HL-60 (cell line): ENCODE measurements around the gene ANAPC2.
A peak's percentile ranks its signal among the peaks of the same experiment; 100 is the strongest.

Experiments used
- DNase-seq, 2 experiments: peaks; one replicate each; pipeline ENCODE4 v3.0.0-alpha.2; 2010 to 2020; ENCODE audit warnings: low read depth in 1 of 2, low spot score in 1 of 2
- H3K27ac ChIP-seq: fragments of 250-450 bp; sonication (Bioruptor Pico); replicated peaks from 2 replicates; pipeline ENCODE4 v1.5.1; 2020; ENCODE audit warnings: mild to moderate bottlenecking, moderate library complexity
- H3K27me3 ChIP-seq: fragments of 250-450 bp; sonication (Bioruptor Pico); 2 replicates; pipeline ENCODE4 v1.5.1; 2021; ENCODE audit warnings: mild to moderate bottlenecking, moderate library complexity; ENCODE audit not compliant: insufficient read depth, poor library complexity, severe bottlenecking
- H3K4me3 ChIP-seq: replicated peaks from 2 replicates; pipeline ENCODE4 v1.5.1; 2011; ENCODE audit warnings: mild to moderate bottlenecking, control low read depth, low read length; ENCODE audit not compliant: insufficient read depth
- CTCF ChIP-seq: IDR thresholded peaks from one replicate; pipeline ENCODE4 v1.5.1; 2011; ENCODE audit warnings: low read length, control low read depth, inconsistent platforms; ENCODE audit not compliant: insufficient read depth
- GABPA ChIP-seq: IDR thresholded peaks from 2 replicates; pipeline ENCODE4 v1.6.1; 2012; ENCODE audit warnings: low read depth
- POLR2AphosphoS5 ChIP-seq: IDR thresholded peaks from 2 replicates; pipeline ENCODE4 v1.6.1; 2012; ENCODE audit warnings: low read depth
- REST ChIP-seq: IDR thresholded peaks from 2 replicates; pipeline ENCODE4 v1.6.1; 2012; ENCODE audit warnings: low read depth; ENCODE audit not compliant: insufficient replicate concordance
- SPI1 ChIP-seq: IDR thresholded peaks from 2 replicates; pipeline ENCODE4 v1.6.1; 2012; ENCODE audit warnings: low read depth, mild to moderate bottlenecking, borderline replicate concordance
- long read RNA-seq: library from polyadenylated mRNA; unstranded; transcript quantifications from one replicate; pipeline ENCODE4 v2.0.0, GENCODE V29; 2020

Gene ANAPC2
- long read RNA-seq, transcript ANAPC2-201 (13 exons, 2,632 nt): major isoform, 5 of 10 reads
- long read RNA-seq, partial matches to known transcripts: 1 of 10 reads
- long read RNA-seq, other reads (novel, unspliced or antisense): 4 of 10 reads

- peak within 1 kb of the TSS; percentile 99 for H3K4me3 ChIP-seq
- peak; percentile 90 to 93 for DNase-seq
- peak within 1 kb of the TSS; percentile 73 for H3K27ac ChIP-seq
- no peaks in the 10 kb centered on the region for H3K27me3 ChIP-seq
- peak; percentile 91 for TF ChIP-seq POLR2AphosphoS5
- no peak for TF ChIP-seq CTCF
These were observed at the start of gene ANAPC2, which contains the start of gene SSNA1 for GRCh38 chr9:137188490-137189296. TSS of gene ANAPC2 (minus strand) at chr9:137188560. CDS start at chr9:137188532, 28 bp downstream. TSS of gene SSNA1 (plus strand) at chr9:137188676. CDS start at chr9:137188727, 51 bp downstream.

GRCh38 chr9:137236936-137237421, 48.6 kb upstream of the ANAPC2 start:
- TF ChIP-seq REST (no peak), SPI1 (no peak), POLR2AphosphoS5 (no peak), CTCF (no peak), GABPA (no peak)
- DNase-seq: peak in 1 of 2 experiments; percentile 73
- peaks cover 14% of the 10 kb centered on the region for H3K27me3 ChIP-seq
- H3K4me3 ChIP-seq: peak overlapping the region; percentile 12
- H3K27ac ChIP-seq: peak overlapping the region; percentile 71

- peak; percentile 88 to 90 for DNase-seq
- TF ChIP-seq REST: no peak
- peak; percentile 89 for TF ChIP-seq CTCF
- H3K27me3 ChIP-seq: peaks cover 14% of the 10 kb centered on the region
- H3K4me3 ChIP-seq: peak overlapping the region; percentile 12
- H3K27ac ChIP-seq: peak overlapping the region; percentile 71
These were observed 48.0 kb upstream of the ANAPC2 start for GRCh38 chr9:137236238-137236935.
